ENCODE results near the gene NUP98.

DNA sequence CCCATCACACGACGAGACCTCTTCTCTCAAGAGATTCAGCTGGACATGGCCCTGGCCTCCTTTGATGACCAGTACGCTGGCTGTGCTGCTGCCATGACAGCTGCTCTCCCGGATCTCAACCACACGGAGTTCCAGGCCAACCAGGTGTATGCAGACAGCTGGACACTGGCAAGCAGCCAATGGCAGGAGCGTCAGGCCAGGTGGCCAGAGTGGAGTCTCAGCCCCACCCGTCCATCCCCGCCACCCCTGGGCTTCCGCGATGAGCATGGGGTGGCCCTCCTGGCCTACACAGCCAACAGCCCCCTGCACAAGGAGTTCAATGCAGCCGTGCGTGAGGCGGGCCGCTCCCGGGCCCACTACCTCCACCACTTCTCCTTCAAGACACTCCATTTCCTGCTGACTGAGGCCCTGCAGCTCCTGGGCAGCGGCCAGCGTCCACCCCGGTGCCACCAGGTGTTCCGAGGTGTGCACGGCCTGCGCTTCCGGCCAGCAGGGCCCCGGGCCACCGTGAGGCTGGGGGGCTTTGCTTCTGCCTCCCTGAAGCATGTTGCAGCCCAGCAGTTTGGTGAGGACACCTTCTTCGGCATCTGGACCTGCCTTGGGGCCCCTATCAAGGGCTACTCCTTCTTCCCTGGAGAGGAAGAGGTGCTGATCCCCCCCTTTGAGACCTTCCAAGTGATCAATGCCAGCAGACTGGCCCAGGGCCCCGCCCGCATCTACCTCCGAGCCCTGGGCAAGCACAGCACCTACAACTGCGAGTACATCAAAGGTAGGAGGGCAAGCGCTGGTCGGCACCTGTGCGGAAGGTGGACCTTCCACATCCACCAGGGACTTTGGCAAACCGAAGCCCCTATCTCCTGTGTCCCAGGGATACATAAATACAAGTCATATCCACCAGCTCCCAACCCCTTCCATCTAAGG is 137.5 kb downstream of the NUP98 start:
- TF ChIP-seq, protein P1, sequence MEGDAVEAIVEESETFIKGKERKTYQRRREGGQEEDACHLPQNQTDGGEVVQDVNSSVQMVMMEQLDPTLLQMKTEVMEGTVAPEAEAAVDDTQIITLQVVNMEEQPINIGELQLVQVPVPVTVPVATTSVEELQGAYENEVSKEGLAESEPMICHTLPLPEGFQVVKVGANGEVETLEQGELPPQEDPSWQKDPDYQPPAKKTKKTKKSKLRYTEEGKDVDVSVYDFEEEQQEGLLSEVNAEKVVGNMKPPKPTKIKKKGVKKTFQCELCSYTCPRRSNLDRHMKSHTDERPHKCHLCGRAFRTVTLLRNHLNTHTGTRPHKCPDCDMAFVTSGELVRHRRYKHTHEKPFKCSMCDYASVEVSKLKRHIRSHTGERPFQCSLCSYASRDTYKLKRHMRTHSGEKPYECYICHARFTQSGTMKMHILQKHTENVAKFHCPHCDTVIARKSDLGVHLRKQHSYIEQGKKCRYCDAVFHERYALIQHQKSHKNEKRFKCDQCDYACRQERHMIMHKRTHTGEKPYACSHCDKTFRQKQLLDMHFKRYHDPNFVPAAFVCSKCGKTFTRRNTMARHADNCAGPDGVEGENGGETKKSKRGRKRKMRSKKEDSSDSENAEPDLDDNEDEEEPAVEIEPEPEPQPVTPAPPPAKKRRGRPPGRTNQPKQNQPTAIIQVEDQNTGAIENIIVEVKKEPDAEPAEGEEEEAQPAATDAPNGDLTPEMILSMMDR (IDR thresholded peaks at IDR 0.05), result no peak
- TF ChIP-seq POLR2A (IDR thresholded peaks at IDR 0.05) (no peak), POLR2AphosphoS5 (IDR thresholded peaks at IDR 0.05) (no peak)
